AG20443 (cell line): ENCODE data around the gene NRG4.
"Not testable (repeated sequence)": the region's sequence is repeated elsewhere in the genome, so short reads cannot be mapped to it uniquely, and the experiment has no call there.

Experiments used
- DNase-seq: peaks from one replicate; pipeline ENCODE4 v3.0.0; 2012; ENCODE audit warnings: low spot score, mixed read lengths

NRG4 gene

DNA sequence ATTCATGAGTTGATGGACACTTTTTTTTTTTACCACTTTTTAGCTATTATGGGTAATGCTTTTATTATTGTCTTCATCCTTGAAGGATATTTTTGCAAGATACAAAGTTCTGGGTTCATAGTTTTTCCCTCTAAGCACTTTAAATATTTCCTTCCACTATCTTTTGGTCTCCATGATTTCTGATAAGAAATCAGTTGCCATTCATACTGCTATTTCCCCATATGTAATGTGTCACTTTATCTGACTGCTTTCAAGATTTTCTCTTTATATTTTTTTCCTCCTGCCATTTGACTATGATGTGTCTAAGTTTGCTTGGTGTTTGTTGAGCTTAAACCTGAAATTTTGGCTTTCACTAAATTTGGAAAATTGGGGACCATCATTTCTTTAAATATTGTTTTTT lies 19.3 kb downstream of the NRG4 start:
- DNase-seq, result no peak

DNA sequence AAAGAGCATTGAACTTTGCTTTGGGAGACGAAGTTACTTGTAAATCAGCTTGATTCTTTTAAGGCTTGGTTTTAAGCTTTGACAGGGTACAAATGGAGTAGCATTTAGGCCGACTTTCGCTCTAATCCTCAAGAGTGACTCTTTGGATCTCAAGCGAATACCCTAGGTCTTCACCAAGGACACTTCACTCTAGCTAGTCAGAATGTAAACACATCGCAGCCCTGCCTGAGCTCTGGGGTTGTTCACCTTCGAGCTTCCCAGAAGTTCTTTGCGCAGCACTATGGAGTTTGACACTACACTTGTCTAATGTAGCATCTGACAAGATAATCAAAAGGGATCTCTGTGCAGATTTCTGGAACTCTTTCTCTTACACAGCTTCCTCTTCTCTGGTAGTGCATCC lies 22.3 kb downstream of the NRG4 start:
- no peak for DNase-seq

DNA sequence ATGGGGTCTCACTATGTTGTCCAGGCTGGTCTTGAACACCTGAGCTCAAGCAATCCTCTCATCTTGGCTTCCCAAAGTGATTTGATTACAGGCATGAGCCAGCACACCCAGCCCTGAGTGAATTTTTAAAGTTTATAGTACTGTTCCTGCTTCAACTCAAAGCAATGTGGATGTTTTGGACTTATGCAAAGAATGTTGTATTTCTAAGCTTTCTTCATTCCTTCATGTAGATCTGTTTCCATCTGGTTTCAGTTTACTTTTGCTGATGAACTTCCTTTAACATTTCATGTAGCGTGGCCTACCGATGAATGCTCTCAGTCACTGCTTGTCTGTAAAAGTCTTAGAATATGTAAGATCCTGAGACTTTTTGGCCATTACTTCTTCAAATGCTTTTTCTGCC lies 23.2 kb downstream of the NRG4 start:
- DNase-seq, result no peak

DNA sequence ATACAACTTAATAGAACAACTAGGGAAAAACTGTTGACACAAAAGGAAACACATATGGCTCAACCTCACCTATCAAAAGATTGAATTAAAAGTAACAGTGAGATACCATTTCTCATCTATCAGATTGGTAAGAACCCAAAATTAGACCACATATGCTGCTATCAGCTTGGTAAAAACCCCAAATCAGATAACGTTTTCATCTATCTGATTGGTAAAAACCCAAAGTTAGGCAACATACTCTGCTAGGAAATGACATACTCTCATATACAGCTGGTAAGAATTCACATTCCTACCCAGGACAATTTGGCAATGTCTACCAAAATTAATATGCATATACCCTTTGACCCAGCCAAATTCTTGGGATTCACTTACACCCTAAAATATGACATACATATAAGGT lies 26.3 kb downstream of the NRG4 start:
- DNase-seq, result no peak

DNA sequence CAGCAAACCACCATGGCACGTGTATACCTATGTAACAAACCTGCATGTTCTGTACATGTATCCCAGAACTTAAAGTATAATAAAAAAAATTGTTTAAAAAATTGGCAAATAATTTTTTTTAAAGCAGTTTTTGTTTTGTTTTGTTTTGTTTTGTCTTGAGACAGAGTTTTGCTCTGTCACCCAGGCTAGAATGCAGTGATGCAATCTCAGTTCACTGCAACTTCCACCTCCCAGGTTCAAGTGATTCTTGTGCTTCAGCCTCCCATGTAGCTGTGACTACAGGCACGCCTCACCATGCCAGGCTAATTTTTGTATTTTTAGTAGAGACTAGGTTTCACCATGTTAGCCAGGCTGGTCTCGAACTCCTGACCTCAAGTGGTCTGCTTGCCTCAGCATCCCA lies 27.5 kb downstream of the NRG4 start:
- not testable (repeated sequence) for DNase-seq

DNA sequence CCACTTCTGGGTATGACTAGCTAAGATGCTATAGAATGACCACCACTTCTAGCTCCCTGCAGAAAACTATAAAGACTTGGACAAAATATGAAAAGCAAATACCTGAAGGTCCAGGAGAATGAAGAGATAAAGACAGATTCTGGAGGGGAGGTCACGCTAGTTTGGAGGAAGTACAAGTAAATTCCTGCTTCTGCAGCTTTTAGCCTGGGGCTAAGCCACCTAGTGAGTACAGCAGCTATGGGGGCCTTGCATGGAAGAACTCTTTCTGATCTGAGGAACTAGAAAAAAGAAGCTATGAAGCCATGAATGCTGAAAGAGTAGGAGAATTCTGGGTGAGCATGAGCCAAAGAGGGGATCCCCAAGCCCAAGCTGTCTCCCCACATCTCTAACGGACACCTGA lies 29.8 kb downstream of the NRG4 start:
- no peak for DNase-seq

DNA sequence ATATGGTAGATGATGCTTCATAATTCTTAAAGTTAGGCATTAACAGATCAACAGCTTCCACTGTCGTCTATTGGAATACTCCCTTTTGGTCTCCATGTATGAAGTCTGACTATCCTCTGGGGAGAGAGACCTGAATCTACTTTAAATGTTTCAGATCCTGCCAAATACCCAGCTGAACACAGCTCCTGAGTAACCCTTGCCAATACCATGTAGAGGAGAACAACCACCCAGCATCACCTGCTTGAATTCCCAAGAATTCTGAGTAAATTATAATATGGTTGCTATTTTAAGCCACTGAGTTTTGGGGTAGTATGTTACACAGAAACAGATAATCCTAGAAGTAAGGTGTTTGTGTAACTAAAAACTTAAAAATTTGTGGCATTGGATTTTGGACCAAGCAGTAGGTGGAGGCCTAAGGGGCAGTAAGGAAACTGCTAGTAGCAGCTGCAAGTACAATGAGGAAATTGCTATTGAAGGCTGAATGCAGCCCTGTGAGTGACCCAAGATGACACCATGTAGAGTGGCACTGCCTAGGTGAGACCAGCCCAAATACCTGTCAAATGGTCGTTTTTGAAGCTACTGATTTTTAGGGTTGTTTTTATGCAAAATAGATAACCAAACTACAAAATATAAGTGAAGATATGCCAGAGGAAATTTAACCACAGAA lies 30.9 kb downstream of the NRG4 start:
- DNase-seq, result no peak

DNA sequence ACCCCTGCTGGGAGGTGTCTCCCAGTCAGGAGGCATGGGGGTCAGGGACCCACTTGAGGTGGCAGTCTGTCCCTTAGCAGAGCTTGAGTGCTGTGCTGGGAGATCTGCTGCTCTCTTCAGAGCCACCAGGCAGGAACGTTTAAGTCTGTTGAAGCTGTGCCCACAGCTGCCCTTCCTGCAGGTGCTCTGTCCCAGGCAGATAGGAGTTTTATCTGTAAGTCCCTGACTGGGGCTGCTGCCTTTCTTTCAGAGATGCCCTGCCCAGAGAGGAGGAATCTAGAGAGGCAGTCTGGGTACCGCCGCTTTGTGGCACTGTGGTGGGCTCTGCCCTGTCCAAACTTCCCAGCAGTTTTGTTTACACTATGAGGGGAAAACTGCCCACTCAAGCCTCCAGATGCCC lies 35.5 kb downstream of the NRG4 start:
- DNase-seq, result not testable (repeated sequence)

DNA sequence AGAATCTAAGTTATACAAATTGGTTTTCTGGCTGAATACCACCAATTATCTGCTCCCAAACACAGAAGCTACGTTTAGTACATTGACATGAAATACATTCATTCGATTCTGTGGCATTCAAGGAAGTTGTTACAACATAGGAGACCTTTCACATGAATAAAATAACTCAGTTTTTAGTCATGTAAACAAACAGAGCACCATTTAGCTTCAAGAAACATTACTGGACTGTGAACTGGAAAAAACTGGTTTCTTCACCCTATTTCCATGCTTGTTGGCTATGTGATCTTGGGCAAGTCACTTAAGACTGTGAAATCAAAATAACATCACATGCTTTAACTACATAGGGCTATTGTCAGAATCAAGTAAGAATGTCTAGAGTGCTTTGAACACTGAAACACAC lies 46.2 kb downstream of the NRG4 start:
- no peak for DNase-seq

DNA sequence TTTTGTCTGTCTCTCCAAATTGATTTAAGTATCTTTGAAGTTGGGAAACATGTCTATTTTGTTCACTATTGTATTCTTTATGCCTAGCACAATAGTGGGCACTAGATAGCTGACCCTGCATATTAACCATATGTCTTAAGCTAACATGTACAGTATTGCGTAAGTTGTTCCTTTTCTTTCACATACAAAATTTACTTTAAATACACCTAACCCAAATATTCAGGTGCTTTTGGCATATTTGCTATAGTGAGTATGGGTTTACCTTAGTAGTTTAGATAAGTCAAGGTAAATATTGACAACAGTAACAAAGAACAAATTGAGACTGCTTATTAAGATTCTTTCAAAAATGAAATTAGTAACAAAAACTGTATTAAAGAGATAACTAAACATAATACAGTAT lies 50.9 kb downstream of the NRG4 start:
- DNase-seq, result no peak

DNA sequence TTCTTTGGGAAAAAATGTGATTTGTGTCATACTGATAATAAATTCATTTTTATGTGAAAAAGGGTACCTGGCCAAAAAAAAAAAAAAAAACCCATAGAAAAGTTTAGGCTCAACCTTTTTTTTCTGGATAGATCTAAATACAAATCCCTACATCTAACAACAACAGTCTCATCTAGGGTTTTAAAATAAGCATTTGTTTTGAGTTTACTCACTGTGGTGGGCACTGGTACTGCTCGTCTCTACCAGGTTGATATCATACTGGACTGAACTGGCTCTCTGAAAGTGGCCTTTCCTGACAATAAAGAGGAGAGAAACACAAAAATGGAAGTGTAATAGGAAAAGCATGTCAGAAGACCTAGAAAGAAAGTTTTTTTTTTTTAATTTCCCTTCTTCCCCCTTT lies 56.5 kb downstream of the NRG4 start:
- DNase-seq, result no peak

DNA sequence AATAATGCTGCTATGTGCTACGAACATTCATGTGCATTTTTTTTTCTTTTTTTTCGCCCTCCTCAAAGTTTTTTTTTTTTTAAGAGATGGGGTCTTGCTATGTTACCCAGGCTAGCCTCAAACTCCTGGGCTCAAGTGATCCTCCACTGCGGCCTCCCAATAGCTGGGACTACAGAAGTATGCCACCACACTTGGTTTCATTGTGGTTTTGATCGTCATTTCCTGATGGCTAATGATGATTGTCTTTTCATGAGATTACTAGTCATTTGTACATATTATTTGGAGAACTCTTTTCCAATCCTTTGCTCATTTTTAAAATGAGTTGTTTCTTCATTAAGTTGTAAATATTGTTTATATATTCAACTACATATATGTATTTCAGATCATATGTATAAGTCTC lies 59.7 kb downstream of the NRG4 start:
- no peak for DNase-seq

DNA sequence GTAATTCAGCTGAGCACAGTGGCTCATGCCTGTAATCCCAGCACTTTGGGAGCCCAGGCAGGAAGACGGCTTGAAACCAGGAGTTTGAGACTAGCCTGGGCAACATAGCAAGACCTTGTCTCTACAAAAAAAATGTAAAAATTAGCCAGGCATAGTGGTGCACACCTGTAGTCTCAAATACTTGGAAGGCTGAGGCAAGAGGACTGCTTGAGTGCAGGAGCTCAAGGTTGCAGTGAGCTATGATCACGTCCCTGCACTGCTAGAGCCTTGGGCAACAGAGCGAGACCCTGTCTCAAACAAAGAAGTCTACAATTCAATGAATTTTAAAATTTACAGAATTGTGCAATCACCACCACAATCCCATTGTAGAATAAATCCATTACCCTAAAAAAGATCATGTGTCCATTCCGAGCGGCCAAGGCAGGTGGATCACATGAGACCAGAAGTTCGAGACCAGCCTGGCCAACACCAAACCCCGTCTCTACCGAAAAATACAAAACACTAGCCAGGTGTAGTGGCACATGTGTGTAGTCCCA lies 63.4 kb downstream of the NRG4 start:
- no peak for DNase-seq

DNA sequence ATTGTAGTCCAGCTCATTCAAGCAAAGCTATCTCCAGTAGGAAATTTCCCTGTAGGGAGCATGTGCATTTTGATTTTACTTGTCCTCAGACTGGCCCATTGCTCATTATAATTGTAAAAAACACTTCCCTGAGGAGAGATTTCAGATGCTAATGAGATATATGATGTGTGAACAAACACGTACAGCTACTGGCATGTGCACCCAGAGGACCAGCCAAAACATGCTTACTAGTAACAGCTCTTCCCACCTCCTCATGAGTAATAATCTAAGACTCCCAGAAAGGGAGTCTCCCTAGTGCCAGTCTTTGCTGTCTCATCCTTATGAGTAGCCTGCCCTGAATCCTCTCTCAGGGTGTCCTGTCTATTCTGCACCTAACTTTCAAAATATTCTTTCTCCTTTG lies 65.1 kb downstream of the NRG4 start:
- DNase-seq, result peak; percentile 58

DNA sequence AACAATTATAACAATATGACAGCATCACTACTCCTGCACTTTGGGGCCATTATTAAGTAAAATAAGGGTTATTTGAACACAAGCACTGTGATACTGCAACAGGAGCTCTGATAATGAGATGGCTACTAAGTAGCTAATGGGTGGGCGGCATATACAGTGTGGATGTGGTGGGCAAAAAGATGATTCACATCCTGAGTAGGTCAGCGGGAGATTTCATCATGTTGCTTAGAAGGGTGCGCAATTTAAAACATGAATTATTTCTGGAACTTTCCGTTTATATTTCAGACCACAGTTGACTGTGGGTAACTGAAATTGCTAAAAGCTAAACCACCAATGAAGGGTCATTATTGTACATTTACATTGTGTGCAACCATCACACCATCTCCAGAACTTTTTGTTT lies 66.3 kb downstream of the NRG4 start:
- DNase-seq, result no peak

DNA sequence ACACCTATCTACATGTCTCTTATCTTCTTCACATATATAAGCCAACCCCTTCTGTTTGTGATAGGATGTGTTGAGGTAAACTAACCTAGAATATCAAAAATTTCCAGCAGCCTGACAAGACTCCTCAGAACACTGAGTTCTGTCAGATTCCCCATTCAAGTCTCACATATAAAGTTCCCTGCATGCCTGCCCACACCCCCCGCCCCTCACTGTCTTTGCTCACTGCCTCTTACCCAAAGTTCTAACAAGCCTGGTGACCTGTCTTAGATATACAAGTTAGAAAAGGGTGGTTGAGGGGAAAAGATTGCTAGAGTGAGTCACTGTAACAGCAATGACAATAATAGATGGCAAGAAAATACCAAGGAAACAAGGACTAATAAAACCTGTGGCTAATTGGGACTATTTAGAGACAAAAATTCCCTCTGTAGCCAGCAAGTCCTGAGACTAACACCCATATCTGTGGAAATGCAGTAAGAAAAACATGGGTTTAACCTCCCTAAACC lies 68.5 kb downstream of the NRG4 start:
- no peak for DNase-seq

DNA sequence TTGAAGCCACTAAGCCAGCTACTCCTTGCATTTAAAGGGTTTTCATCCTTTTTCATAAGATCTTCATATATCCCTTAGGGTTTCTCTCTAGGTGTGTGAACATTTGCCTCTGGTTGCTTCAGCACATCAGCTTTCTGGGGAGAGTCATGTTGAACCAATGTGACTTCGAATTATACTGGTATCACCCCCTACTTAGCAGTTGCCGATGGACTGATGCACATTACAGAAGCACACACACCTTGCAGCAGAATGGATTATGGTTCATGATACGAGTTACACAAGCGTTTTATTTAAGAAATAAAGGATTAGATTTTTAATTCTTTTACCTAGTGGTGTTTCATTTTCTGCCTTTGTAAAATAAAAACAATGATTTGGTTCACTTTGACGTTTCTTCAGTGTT lies 69.0 kb downstream of the NRG4 start:
- DNase-seq, result no peak

DNA sequence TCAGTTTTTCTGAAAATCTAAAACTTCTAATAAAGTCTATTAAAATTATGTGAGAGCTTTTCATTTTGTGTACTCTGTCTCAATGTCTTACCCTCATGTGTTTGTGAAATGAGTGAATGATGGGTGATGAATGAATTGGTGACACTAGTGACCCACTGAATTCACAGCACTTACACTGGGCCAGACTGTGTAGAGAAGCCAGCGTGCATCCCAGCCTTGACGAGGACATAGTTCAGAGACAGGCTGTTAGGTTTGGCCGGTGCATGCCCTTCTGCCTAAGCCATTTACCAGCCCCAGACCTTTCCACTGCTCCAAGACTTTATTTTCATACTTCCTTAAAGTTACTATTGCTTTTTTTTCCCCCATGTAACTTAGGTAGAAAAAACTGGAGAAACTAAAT lies 69.8 kb downstream of the NRG4 start:
- DNase-seq, result no peak

DNA sequence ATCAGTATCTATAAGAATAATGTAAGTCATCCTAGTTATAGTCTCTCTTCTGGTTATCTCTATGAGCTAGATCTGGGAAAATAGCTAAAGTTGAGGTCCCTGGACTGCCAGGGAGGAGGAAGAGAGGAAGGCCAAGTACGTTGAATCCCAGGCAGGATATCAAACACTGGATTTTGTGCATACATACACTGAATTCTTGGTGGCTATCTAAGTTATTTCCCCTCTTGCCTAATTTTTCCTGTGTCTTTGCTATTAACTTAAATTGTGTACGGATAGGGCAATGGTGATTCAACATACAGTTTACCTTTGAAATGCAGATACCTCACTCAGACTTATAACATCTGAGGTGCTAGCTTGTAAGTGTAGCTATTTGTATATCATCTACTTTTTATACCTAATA lies 81.4 kb downstream of the NRG4 start:
- no peak for DNase-seq

DNA sequence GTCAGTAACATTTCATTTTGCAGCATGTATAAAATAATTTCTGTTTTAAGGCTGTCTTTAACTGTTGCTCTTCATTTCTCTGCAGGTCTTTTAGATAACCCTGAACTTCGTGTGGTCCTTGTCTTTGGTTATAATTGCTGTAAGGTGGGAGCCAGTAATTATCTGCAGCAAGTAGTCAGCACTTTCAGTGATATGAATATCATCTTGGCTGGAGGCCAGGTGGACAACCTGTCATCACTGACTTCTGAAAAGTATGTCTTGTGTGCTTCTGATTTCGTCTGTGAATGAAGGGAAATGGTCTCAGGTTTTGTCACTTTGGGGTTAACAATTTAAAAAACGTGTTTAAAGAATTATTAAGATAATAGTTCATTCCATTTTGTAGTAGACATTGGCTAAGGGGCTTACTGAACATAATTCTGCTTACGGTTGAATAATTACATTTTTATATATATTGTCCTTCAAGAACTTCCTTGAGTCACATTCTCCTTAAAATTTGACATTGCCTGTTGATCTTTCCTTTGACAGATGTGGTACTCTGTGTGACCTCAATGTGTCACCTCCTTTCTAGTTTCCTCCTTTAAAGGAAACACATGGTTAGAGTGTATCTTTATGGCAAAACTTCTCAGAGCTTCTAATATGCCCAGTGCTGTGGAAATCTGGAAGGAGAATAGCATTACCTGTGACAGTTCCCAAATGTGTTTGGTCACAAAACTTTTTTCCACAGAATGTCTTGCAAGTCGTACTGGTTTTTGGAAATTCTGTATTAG lies 82.2 kb downstream of the NRG4 start:
- DNase-seq, result no peak

DNA sequence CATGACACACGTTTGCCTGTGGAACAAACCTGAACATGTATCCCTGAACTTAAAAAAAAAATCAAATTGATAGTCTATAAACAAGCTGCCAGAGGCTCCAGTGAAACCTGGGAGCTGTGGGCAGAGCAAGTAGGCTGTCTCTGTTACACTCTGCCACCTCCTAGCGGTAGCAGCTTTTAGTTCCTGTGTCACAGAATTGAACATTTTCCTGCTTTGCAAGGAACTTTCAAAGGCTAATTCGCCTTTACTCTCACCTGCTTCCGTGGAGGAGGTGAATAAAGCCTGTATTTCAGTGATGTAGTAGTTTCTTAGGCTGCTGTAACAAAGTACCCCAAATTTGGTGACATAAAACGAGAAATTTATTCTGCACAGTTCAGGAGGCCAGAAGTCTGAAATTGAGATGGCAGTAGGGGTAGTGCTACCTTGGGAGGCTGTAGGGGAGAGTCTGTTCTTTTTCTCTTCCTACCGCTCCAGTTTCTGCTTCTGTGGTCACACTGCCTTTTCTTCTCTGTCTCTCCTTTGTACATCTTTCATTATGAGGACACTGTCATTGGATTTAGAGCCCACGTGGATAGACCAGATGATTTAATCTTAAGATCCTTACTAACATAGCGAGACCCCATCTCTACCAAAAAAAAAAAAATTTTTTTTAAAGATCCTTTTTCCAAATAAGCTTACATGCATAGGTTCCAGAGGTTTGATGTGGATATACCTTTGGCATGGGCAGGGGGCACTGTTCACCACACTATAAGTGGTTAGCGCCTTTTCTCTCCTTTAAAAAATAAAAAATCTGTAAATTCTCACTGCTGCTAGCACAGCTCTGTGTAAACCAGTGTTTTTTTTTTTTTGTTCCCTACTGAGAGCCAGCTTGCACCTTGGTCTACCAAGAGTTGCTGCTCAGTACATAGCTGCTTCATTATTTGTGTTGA lies 83.3 kb downstream of the NRG4 start:
- no peak for DNase-seq

DNA sequence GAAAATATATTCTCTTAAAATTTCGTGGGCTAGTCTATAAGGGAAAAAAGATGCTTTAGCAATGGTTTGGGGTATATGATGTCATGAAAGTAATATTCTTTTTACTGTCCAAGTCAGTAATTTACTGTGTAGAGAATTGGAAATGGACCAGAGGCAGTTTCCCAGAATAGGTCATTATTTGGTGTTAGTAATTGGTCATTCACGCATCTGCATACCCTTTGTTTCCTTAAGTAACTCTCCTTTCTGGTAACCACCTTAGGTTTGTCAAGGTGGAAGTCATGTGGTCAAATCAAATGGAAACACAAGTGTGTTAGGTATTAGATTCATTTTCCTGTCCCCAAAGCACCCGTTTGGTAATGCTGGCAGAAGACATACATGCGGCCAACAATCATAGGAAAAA lies 84.6 kb downstream of the NRG4 start:
- no peak for DNase-seq
